HuH-7 (cell line): ENCODE measurements around the gene USF3.

ENCODE experiments used
- DNase-seq: peaks from one replicate; pipeline ENCODE4 v3.0.0; 2011; ENCODE audit warnings: low spot score

USF3 gene

GRCh38 chr3:113696658-113697499 lies 437 bp upstream of the USF3 start:
- DNase-seq = peak; percentile 100

DNA sequence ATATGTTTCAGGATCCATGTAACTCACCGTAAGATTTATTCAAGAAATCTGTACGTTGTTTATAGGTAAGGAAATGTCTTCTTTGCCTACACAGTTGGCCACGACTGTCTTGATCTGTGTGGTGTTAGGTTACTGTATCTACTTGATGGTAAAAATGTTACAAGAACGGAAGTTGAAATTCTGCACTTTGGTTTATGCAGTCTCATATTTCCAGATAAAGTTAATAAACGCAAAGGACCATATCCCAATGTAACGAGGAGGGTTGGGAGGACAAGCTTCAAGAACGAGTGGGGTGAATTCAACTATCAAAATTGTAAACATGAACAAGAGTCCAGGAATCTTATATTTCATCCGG lies 1.0 kb downstream of the USF3 start:
- DNase-seq = no peak

GRCh38 chr3:113690482-113690881 lies 6.0 kb downstream of the USF3 start:
- DNase-seq = no peak

- peak; percentile 43 for DNase-seq
Observed at GRCh38 chr3:113685956-113686721, 10.3 kb downstream of the USF3 start.

DNA sequence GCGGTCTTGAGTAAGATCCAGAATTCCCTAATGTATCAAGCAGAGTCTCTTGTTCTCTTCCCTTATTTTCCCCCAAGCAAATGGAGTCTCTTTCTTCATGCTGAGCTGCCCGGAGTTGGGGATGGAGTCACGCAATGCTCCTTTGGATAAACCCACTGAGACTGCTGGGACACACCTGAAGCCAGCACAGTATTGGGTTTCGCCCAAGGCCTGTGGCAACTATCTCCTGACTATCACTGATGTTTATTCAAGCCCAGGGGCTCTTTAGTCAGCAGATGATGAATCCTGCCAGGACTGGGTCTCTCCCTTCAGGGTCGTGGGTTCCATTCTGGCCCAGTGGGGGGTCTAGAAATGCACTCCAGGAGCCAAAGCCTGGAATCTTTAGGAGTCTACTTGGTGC lies 11.3 kb downstream of the USF3 start:
- no peak for DNase-seq

- no peak for DNase-seq
Observed at GRCh38 chr3:113684271-113684819, 12.1 kb downstream of the USF3 start.

DNA sequence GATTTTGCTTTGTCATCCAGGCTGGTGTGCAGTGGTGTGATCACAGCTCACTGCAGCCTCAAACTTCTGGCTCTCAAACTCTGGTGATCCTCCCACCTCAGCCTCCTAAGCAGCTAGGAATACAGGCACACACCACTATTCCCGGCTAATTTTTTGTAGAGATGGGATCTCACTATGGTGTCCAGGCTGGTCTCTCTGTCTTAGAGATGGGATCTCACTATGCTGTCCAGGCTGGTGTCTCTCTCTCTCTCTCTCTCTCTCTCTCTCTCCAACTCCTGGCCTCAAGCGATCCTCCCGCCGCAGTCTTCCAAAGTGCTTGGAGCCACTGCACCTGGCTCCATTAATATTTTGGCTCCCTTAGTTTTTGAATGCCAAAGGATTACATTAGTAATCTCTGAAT lies 17.7 kb downstream of the USF3 start:
- no peak for DNase-seq

- DNase-seq = no peak
Observed at GRCh38 chr3:113677737-113678136, 18.7 kb downstream of the USF3 start.

- DNase-seq = no peak
Observed at GRCh38 chr3:113676261-113676660, 20.2 kb downstream of the USF3 start.

DNA sequence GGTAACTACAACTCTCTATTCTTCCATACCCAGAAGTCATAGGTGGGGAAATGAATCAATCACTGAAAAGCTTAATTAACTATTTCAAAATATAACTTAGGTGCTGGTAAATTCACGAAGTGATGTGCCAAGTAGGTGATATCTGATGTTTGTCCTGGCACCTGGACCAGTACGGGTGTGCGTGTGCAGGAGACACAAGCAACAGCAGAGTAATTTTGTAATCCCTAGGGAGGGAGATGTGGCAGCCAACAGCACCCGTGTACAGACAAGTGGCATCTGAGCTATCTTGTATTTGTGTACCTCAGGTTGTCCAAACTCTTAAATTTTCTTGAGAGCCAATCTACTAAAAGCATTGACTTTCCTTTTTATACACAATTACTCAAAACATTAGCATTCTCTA lies 22.8 kb downstream of the USF3 start:
- no peak for DNase-seq

- no peak for DNase-seq
Observed at GRCh38 chr3:113668015-113668414, 28.4 kb downstream of the USF3 start.

- DNase-seq = no peak
Observed at GRCh38 chr3:113664523-113665094, 31.8 kb downstream of the USF3 start.

DNA sequence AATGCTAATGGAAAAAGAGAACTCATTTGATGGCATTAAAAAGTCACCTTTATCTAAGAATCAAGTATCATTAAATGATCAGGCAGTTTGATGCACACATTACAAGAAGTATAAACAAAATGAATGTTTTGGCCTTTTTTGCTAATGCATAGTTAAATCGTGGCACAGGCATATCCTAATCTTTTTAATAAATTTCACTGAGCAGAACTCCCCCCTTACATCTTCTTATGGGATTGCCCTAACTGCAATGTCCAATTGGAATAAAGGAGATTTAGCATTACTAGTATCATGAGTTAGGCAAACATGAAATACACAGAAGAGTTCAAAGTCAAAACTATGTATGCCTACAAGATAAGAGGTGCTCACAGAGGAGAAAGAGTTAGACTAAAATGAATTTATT lies 32.7 kb downstream of the USF3 start:
- peak; percentile 20 for DNase-seq

- DNase-seq = peak; percentile 66
Observed at GRCh38 chr3:113663324-113663750, 33.1 kb downstream of the USF3 start.

DNA sequence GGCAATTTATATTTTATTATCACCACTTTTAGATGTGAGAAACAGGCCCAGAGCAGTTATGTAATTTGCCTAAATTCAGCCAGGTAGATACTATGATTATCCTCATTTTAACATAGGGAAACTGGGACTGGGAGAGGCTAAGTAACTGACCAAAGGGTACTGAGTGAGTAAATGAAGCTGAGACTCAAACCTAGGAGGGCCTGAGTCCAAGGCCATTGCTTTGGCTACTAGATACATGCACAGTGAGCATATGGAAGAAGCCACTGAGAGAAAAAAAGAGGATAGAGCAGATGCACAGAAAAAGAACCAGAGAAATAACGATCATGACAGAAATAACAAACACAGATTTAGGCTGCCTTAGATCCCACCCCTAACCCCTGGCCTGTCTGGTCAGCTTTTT lies 33.6 kb downstream of the USF3 start:
- DNase-seq = peak; percentile 15

- DNase-seq = no peak
Observed at GRCh38 chr3:113660896-113661295, 35.5 kb downstream of the USF3 start.

- no peak for DNase-seq
Observed at GRCh38 chr3:113660458-113660857, 36.0 kb downstream of the USF3 start.

DNA sequence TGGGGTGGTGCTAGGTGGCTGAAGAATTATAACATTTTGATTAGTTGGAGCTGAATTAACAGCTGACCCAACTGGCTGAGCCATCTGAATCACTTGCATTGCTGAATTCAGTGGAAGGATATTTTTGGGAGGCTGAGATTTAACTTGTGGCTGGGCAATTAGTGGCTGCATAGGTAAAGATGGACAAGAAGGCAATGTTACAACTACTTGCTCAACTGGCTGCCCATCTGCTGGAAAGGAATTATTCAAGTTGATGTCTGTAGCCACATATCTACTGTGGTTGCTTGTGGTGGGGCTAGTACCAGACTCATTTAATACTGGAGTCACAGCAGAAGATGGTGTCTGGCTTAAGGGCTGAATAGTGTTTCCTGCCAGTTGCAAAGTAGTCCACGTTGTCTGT lies 36.4 kb downstream of the USF3 start:
- no peak for DNase-seq

DNA sequence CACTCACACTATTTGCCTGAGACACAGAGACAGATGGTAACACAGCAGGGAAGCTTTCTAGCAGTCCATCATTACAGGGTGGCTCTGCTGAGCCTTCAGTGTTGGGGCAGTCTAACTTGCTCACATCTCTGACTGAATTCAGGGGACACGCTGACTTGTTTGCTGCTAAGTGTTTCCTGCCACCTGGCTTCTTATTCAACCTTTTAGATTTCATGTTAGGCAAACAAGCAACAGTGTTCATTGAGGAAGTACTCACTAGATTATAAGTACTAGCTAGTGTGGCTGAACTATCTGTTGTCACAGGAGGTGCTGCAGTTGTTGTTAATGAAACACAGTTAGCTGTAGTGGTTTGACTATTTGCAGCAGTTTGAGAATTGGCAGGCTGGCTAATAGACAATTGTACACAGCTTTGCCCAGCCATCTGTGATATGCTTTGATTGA lies 37.3 kb downstream of the USF3 start:
- DNase-seq = no peak

GRCh38 chr3:113658107-113658506 lies 38.3 kb downstream of the USF3 start:
- no peak for DNase-seq

GRCh38 chr3:113654851-113655250 lies 41.6 kb downstream of the USF3 start:
- no peak for DNase-seq

DNA sequence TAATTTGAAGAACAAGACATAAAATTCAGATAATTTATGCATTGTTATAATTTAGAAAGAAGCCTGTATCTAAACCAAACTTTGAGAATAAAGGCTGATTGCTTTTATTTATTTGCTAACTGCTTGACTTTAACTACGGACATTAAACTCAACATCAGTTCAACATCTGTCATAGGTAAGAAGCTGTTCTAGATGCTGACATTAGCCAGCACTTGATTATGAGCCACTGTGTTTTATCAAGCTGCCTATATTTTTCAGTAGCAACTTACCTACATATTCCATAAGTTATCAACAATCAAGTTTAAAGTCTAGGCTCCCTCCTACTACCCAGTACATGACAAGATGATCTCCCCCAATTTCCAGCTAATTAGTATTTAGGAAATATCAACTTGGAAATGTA lies 42.1 kb downstream of the USF3 start:
- DNase-seq = no peak
